GM10847 (cell line): ENCODE results near the gene IGFBPL1.

Source experiments
- POLR2A ChIP-seq: IDR thresholded peaks from 2 replicates; pipeline ENCODE4 v1.6.1; 2011; ENCODE audit not compliant: insufficient read length; ENCODE audit errors: extremely low read depth

IGFBPL1 gene

GRCh38 chr9:38392235-38393127 is 31.8 kb downstream of the IGFBPL1 start, which contains the start of gene ALDH1B1:
Gene ALDH1B1 (plus strand): TSS chr9:38392702. CDS start chr9:38395749, 3,047 bp downstream.
- peak; percentile 36 for TF ChIP-seq POLR2A

- no peak for TF ChIP-seq POLR2A
Measured at GRCh38 chr9:38391278-38392118, 32.8 kb downstream of the IGFBPL1 start.

GRCh38 chr9:38390851-38391250 is 33.4 kb downstream of the IGFBPL1 start:
- no peak for TF ChIP-seq POLR2A

- TF ChIP-seq POLR2A, result no peak
Measured at GRCh38 chr9:38390442-38390841, 33.8 kb downstream of the IGFBPL1 start.

GRCh38 chr9:38389313-38389712 is 34.9 kb downstream of the IGFBPL1 start:
- TF ChIP-seq POLR2A, result no peak

- no peak for TF ChIP-seq POLR2A
Measured at GRCh38 chr9:38388283-38389223, 35.7 kb downstream of the IGFBPL1 start.

- TF ChIP-seq POLR2A, result no peak
Measured at GRCh38 chr9:38387751-38388150, 36.5 kb downstream of the IGFBPL1 start.

GRCh38 chr9:38387066-38387465 is 37.2 kb downstream of the IGFBPL1 start:
- no peak for TF ChIP-seq POLR2A

- no peak for TF ChIP-seq POLR2A
Measured at GRCh38 chr9:38386319-38386895, 37.8 kb downstream of the IGFBPL1 start.

GRCh38 chr9:38385896-38386295 is 38.4 kb downstream of the IGFBPL1 start:
- no peak for TF ChIP-seq POLR2A

- no peak for TF ChIP-seq POLR2A
Measured at GRCh38 chr9:38384990-38385848, 39.0 kb downstream of the IGFBPL1 start.

- no peak for TF ChIP-seq POLR2A
Measured at GRCh38 chr9:38382141-38382540, 42.1 kb downstream of the IGFBPL1 start.

GRCh38 chr9:38380872-38381534 is 43.3 kb downstream of the IGFBPL1 start:
- TF ChIP-seq POLR2A, result no peak
